Muscle of leg (tissue), 11 donors: ENCODE data around the gene NEIL1. TPM values are rescaled to one million over a fixed set of nuclear protein-coding genes. Genes with fewer than 3 reads are reported as not detected.

Source experiments
- DNase-seq: peaks from one replicate; pipeline ENCODE4 v3.0.0; 2013
- H3K27ac ChIP-seq: one replicate; pipeline ENCODE4 v1.5.1; 2013; ENCODE audit warnings: mild to moderate bottlenecking, low read length, control low read depth
- H3K27me3 ChIP-seq: one replicate; pipeline ENCODE4 v1.6.1; 2013; ENCODE audit warnings: low read length; ENCODE audit not compliant: control insufficient read depth, insufficient read depth
- H3K36me3 ChIP-seq: one replicate; pipeline ENCODE4 v1.6.1; 2013; ENCODE audit warnings: low read length; ENCODE audit not compliant: control insufficient read depth, insufficient read depth
- H3K4me1 ChIP-seq: one replicate; pipeline ENCODE4 v1.6.1; 2013; ENCODE audit warnings: low read length; ENCODE audit not compliant: control insufficient read depth, insufficient read depth
- H3K4me3 ChIP-seq: one replicate; pipeline ENCODE4 v1.5.1; 2013; ENCODE audit warnings: low read length, control low read depth
- H3K9me3 ChIP-seq: replicated peaks from 2 replicates; pipeline ENCODE4 v1.6.1; 2013; ENCODE audit warnings: low read depth, low read length; ENCODE audit not compliant: control insufficient read depth
- WGBS: methylation state at CpG from one replicate; pipeline ENCODE4 v1.1.5; 2013; ENCODE audit warnings: missing lambda C conversion rate; ENCODE audit not compliant: insufficient coverage; 5-methylcytosine and 5-hydroxymethylcytosine counted together
- polyA plus RNA-seq, 8 donors: library from polyadenylated mRNA; unstranded; fragments of 120-200 nt; gene quantifications; one replicate each; pipeline versions ENCODE4 v1.2.1 to v1.2.3, GENCODE V29; 2013; ENCODE audit warnings: inconsistent platforms in 1 of 8, low replicate concordance in 1 of 8; ENCODE audit not compliant: insufficient read length in 8 of 8, insufficient read depth in 1 of 8
- total RNA-seq: library from RNA; stranded (reverse); fragments of 120-200 nt; gene quantifications from one replicate; pipeline ENCODE4 v1.2.4, GENCODE V29; 2013

The NEIL1 gene
- total and polyA plus RNA-seq, 9 donors = 3.3 to 12.0 (median 7.6) TPM

GRCh38 chr15:75363786-75364185 lies 16.9 kb downstream of the NEIL1 start:
- no peak for DNase-seq
- 94% methylated on average over 9 of the region's 9 CpGs for WGBS
- Histone ChIP-seq H3K4me3 (no peak overlapping the region), H3K27ac (no peak overlapping the region), H3K4me1 (peaks cover 7% of the 10 kb centered on the region), H3K9me3 (no peaks in the 10 kb centered on the region), H3K36me3 (peaks cover 77% of the 10 kb centered on the region), H3K27me3 (no peaks in the 10 kb centered on the region)

- 100% methylated on average over 5 of the region's 6 CpGs for WGBS
- no peak for DNase-seq
- H3K27me3 ChIP-seq = no peaks in the 10 kb centered on the region
- peaks cover 17% of the 10 kb centered on the region for H3K4me1 ChIP-seq
- no peaks in the 10 kb centered on the region for H3K9me3 ChIP-seq
- no peak overlapping the region for H3K4me3 ChIP-seq
- no peak overlapping the region for H3K27ac ChIP-seq
- H3K36me3 ChIP-seq = peaks cover 72% of the 10 kb centered on the region
Observed at GRCh38 chr15:75364881-75365280, 18.0 kb downstream of the NEIL1 start.

- no peaks in the 10 kb centered on the region for H3K9me3 ChIP-seq
- no peaks in the 10 kb centered on the region for H3K27me3 ChIP-seq
- no peak for DNase-seq
- no CpG with 5 or more reads among the region's 3 CpGs for WGBS
- H3K4me1 ChIP-seq = peaks cover 18% of the 10 kb centered on the region
- H3K4me3 ChIP-seq = no peak overlapping the region
- H3K36me3 ChIP-seq = peaks cover 68% of the 10 kb centered on the region
- H3K27ac ChIP-seq = no peak overlapping the region
Observed at GRCh38 chr15:75366163-75366562, 19.3 kb downstream of the NEIL1 start.

GRCh38 chr15:75367006-75367405 lies 20.2 kb downstream of the NEIL1 start:
- Histone ChIP-seq H3K36me3 (peaks cover 67% of the 10 kb centered on the region), H3K4me1 (peaks cover 18% of the 10 kb centered on the region), H3K27me3 (no peaks in the 10 kb centered on the region), H3K9me3 (no peaks in the 10 kb centered on the region), H3K27ac (peak overlapping the region; percentile 97), H3K4me3 (no peak overlapping the region)
- DNase-seq = no peak

- no peak for DNase-seq
- no peaks in the 10 kb centered on the region for H3K27me3 ChIP-seq
- WGBS = 18% methylated on average over 5 of the region's 7 CpGs
- H3K4me3 ChIP-seq = peak overlapping the region; percentile 89
- H3K36me3 ChIP-seq = peaks cover 66% of the 10 kb centered on the region
- no peaks in the 10 kb centered on the region for H3K9me3 ChIP-seq
- peaks cover 18% of the 10 kb centered on the region for H3K4me1 ChIP-seq
- peak overlapping the region; percentile 97 for H3K27ac ChIP-seq
Observed at GRCh38 chr15:75367406-75367912, 20.6 kb downstream of the NEIL1 start.

- no peaks in the 10 kb centered on the region for H3K27me3 ChIP-seq
Observed at GRCh38 chr15:75367913-75368688, 21.3 kb downstream of the NEIL1 start, which contains the start of gene MAN2C1. TSS of gene MAN2C1 (minus strand) at chr15:75368607. CDS start at chr15:75368583, 24 bp downstream.

GRCh38 chr15:75368689-75369239 lies 21.9 kb downstream of the NEIL1 start:
- no peaks in the 10 kb centered on the region for H3K9me3 ChIP-seq
- no peaks in the 10 kb centered on the region for H3K27me3 ChIP-seq
- peak overlapping the region; percentile 97 for H3K27ac ChIP-seq
- peak overlapping the region; percentile 89 for H3K4me3 ChIP-seq
- DNase-seq = no peak
- H3K4me1 ChIP-seq = peaks cover 18% of the 10 kb centered on the region
- H3K36me3 ChIP-seq = peaks cover 66% of the 10 kb centered on the region
- WGBS = 3% methylated on average over 17 of the region's 23 CpGs

More at GRCh38 chr15:75367913-75368688, 21.3 kb downstream of the NEIL1 start, which contains the start of gene MAN2C1:
- peak; percentile 97 for DNase-seq
- Histone ChIP-seq H3K4me3 (peak within 1 kb of the TSS; percentile 89), H3K27ac (peak within 1 kb of the TSS; percentile 97), H3K36me3 (peaks cover 65% of the 10 kb centered on the region), H3K9me3 (no peaks in the 10 kb centered on the region), H3K4me1 (peaks cover 18% of the 10 kb centered on the region)
- under 1% methylated on average over 67 of the region's 67 CpGs for WGBS

GRCh38 chr15:75369897-75370581 lies 23.2 kb downstream of the NEIL1 start:
- WGBS = 94% methylated on average over 5 of the region's 7 CpGs
- peaks cover 65% of the 10 kb centered on the region for H3K36me3 ChIP-seq
- H3K4me3 ChIP-seq = no peak overlapping the region
- H3K9me3 ChIP-seq = no peaks in the 10 kb centered on the region
- DNase-seq = no peak
- peak overlapping the region; percentile 97 for H3K27ac ChIP-seq
- peaks cover 18% of the 10 kb centered on the region for H3K4me1 ChIP-seq
- H3K27me3 ChIP-seq = no peaks in the 10 kb centered on the region

GRCh38 chr15:75371486-75371885 lies 24.6 kb downstream of the NEIL1 start:
- WGBS = 86% methylated on average over 1 of the region's 1 CpG
- no peak overlapping the region for H3K27ac ChIP-seq
- peaks cover 18% of the 10 kb centered on the region for H3K4me1 ChIP-seq
- DNase-seq = no peak
- H3K4me3 ChIP-seq = no peak overlapping the region
- H3K36me3 ChIP-seq = peaks cover 62% of the 10 kb centered on the region
- no peaks in the 10 kb centered on the region for H3K9me3 ChIP-seq
- H3K27me3 ChIP-seq = no peaks in the 10 kb centered on the region
